Caco-2 (cell line): ENCODE data around the gene PBRM1. TPM values are rescaled to one million over a fixed set of nuclear protein-coding genes. Genes with fewer than 3 reads are reported as not detected.

Experiments
- BruUV-seq: library from RNA; stranded (reverse); fragments of 400-500 nt; replicated peaks from 2 replicates; lab custom pipeline; 2021; lab: Mats Ljungman, UMichigan
- CTCF ChIA-PET: fragments of 300-600 bp; sonication (Branson Sonifier 250); formaldehyde crosslinking; loops from one replicate; lab custom pipeline; 2022; ENCODE audit warnings: antibody characterized with exemption; lab: Charles Lee
- POLR2A ChIA-PET: fragments of 300-600 bp; sonication (Branson Sonifier 250); formaldehyde crosslinking; loops from one replicate; lab custom pipeline; 2022; ENCODE audit warnings: antibody characterized with exemption; lab: Charles Lee
- DNase-seq, 2 experiments: peaks; one replicate each; pipeline versions ENCODE4 v3.0.0 to v3.0.0-alpha.2; 2020 to 2022
- H3K27me3 ChIP-seq: replicated peaks from 2 replicates; pipeline ENCODE4 v1.6.0; 2011; ENCODE audit warnings: low read length; ENCODE audit not compliant: control insufficient read depth, insufficient read depth
- H3K36me3 ChIP-seq: 2 replicates; pipeline ENCODE4 v1.5.1; 2011; ENCODE audit warnings: low read length; ENCODE audit not compliant: control insufficient read depth, insufficient read depth
- H3K4me1 ChIP-seq: fragments of 250-450 bp; sonication (Bioruptor Pico); 2 replicates; pipeline ENCODE4 v1.5.1; 2020; ENCODE audit warnings: mild to moderate bottlenecking
- H3K4me3 ChIP-seq: 2 replicates; pipeline ENCODE4 v1.5.1; 2011; ENCODE audit warnings: low read depth, mild to moderate bottlenecking, control low read depth, low read length
- H3K9me3 ChIP-seq: fragments of 250-450 bp; sonication (Bioruptor Pico); 2 replicates; pipeline ENCODE4 v1.5.1; 2020; ENCODE audit warnings: mild to moderate bottlenecking, moderate library complexity
- H3K27ac Mint-ChIP-seq: one replicate; pipeline ENCODE4 v1.8.0; 2022; ENCODE audit warnings: mixed read lengths; ENCODE audit not compliant: unreplicated experiment
- H3K27me3 Mint-ChIP-seq: one replicate; pipeline ENCODE4 v1.8.0; 2022; ENCODE audit warnings: mixed read lengths; ENCODE audit not compliant: insufficient read depth, unreplicated experiment
- H3K36me3 Mint-ChIP-seq: one replicate; pipeline ENCODE4 v1.8.0; 2022; ENCODE audit warnings: mild to moderate bottlenecking, mixed read lengths; ENCODE audit not compliant: insufficient read depth, unreplicated experiment
- H3K4me1 Mint-ChIP-seq: one replicate; pipeline ENCODE4 v1.8.0; 2022; ENCODE audit warnings: low read depth, mixed read lengths; ENCODE audit not compliant: unreplicated experiment
- H3K4me3 Mint-ChIP-seq: one replicate; pipeline ENCODE4 v1.8.0; 2022; ENCODE audit warnings: mild to moderate bottlenecking, moderate library complexity, mixed read lengths; ENCODE audit not compliant: unreplicated experiment
- H3K9me3 Mint-ChIP-seq: one replicate; pipeline ENCODE4 v1.8.0; 2022; ENCODE audit warnings: mixed read lengths; ENCODE audit not compliant: unreplicated experiment
- CTCF ChIP-seq, 2 experiments: fragments of 200-600 bp in 1 of 2; IDR thresholded peaks; 1 replicate in 1 of 2; 2 replicates in 1 of 2; pipeline versions ENCODE4 v1.5.1 to v1.8.0; 2011 to 2022; ENCODE audit warnings: antibody characterized with exemption in 1 of 2, control low read depth in 1 of 2, inconsistent platforms in 1 of 2, low read depth in 1 of 2, low read length in 1 of 2, mild to moderate bottlenecking in 1 of 2, moderate library complexity in 1 of 2; ENCODE audit not compliant: insufficient read depth in 1 of 2, severe bottlenecking in 1 of 2, unreplicated experiment in 1 of 2
- intact Hi-C: fragments of 100-400 bp; cut with micrococcal nuclease; formaldehyde crosslinking; loops from one replicate; pipeline ENCODE4 v1.10.0; 2022; ENCODE audit not compliant: unreplicated experiment
- total RNA-seq: library from RNA; stranded (reverse); gene quantifications from 2 replicates; pipeline ENCODE4 v1.2.3, GENCODE V29; 2022

Gene PBRM1
- total RNA-seq, 1 experiment from 2014 or later: 50.7 TPM

- Histone ChIP-seq H3K36me3 (no peaks in the 10 kb centered on the region; the same call in 1 of the 2 replicates), H3K4me3 (no peak overlapping the region), H3K4me1 (no peaks in the 10 kb centered on the region), H3K27me3 (no peaks in the 10 kb centered on the region), H3K9me3 (no peaks in the 10 kb centered on the region)
- Mint-ChIP-seq H3K4me1 (no peaks in the 10 kb centered on the region), H3K9me3 (no peaks in the 10 kb centered on the region), H3K36me3 (peaks cover 42% of the 10 kb centered on the region), H3K4me3 (no peak overlapping the region), H3K27me3 (no peaks in the 10 kb centered on the region), H3K27ac (no peak overlapping the region)
- POLR2A ChIA-PET: interaction anchor here (0.6 kb wide), 1 partner anchor 49 kb away, joined by 4 read pairs; no protein-coding TSS in a partner anchor
- intact Hi-C loops: no loop called here
- no peak for TF ChIP-seq CTCF (IDR thresholded peaks at IDR 0.05; ENCODE audit: insufficient read depth in 1 of 2, low read depth in 1 of 2, low read length in 1 of 2, severe bottlenecking in 1 of 2, unreplicated experiment in 1 of 2)
- no TSS peak for BruUV-seq
- DNase-seq: no peak
- CTCF ChIA-PET: no interaction called here
These were observed 71.0 kb downstream of the PBRM1 start for GRCh38 chr3:52614689-52615088.

GRCh38 chr3:52609316-52609815 is 76.3 kb downstream of the PBRM1 start:
- DNase-seq: no peak
- no peak for TF ChIP-seq CTCF (IDR thresholded peaks at IDR 0.05; ENCODE audit: insufficient read depth in 1 of 2, low read depth in 1 of 2, low read length in 1 of 2, severe bottlenecking in 1 of 2, unreplicated experiment in 1 of 2)
- intact Hi-C loops: no loop called here
- H3K27ac Mint-ChIP-seq: no peak overlapping the region
- H3K9me3 Mint-ChIP-seq: no peaks in the 10 kb centered on the region
- no peaks in the 10 kb centered on the region for H3K27me3 Mint-ChIP-seq
- ChIA-PET CTCF (no interaction called here), POLR2A (no interaction called here)
- no peak overlapping the region for H3K4me3 Mint-ChIP-seq
- no peaks in the 10 kb centered on the region for H3K4me1 Mint-ChIP-seq
- peaks cover 51% of the 10 kb centered on the region for H3K36me3 Mint-ChIP-seq
- no peaks in the 10 kb centered on the region for H3K9me3 ChIP-seq
- no peaks in the 10 kb centered on the region for H3K36me3 ChIP-seq
- H3K27me3 ChIP-seq: no peaks in the 10 kb centered on the region
- no peak overlapping the region for H3K4me3 ChIP-seq
- BruUV-seq: TSS peak; percentile 48
- no peaks in the 10 kb centered on the region for H3K4me1 ChIP-seq

- CTCF ChIA-PET: no interaction called here
- DNase-seq: no peak
These were observed 77.4 kb downstream of the PBRM1 start for GRCh38 chr3:52608337-52608736.

More at GRCh38 chr3:52608337-52608736, 77.4 kb downstream of the PBRM1 start:
- Mint-ChIP-seq H3K4me3 (no peak overlapping the region), H3K4me1 (no peaks in the 10 kb centered on the region), H3K36me3 (peaks cover 59% of the 10 kb centered on the region), H3K9me3 (no peaks in the 10 kb centered on the region), H3K27ac (no peak overlapping the region), H3K27me3 (no peaks in the 10 kb centered on the region)
- POLR2A ChIA-PET: no interaction called here
- H3K4me1 ChIP-seq: no peaks in the 10 kb centered on the region
- H3K36me3 ChIP-seq: no peaks in the 10 kb centered on the region
- no peaks in the 10 kb centered on the region for H3K9me3 ChIP-seq
- no TSS peak for BruUV-seq
- H3K4me3 ChIP-seq: no peak overlapping the region
- H3K27me3 ChIP-seq: no peaks in the 10 kb centered on the region
- TF ChIP-seq CTCF (IDR thresholded peaks at IDR 0.05; ENCODE audit: insufficient read depth in 1 of 2, low read depth in 1 of 2, low read length in 1 of 2, severe bottlenecking in 1 of 2, unreplicated experiment in 1 of 2): no peak
- intact Hi-C loops: no loop called here
